Bone marrow (tissue), 2 donors: Measurements from ENCODE around the gene PBX1.
"Not testable (repeated sequence)": the region's sequence is repeated elsewhere in the genome, so short reads cannot be mapped to it uniquely, and the experiment has no call there.

Experiments
- DNase-seq, 2 donors: peaks; one replicate each; lab custom pipeline; 2025; lab: John Stamatoyannopoulos, UW

PBX1 gene

GRCh38 chr1:164558461-164559341 is at the start of gene PBX1:
Gene PBX1 (plus strand): TSS chr1:164559184.
- peak in 1 of 2 donors; percentile 66 for DNase-seq

- no peak for DNase-seq
These were observed 48.5 kb upstream of the PBX1 start for GRCh38 chr1:164510435-164510834.

GRCh38 chr1:164511001-164511705 is 47.8 kb upstream of the PBX1 start:
- DNase-seq: no peak

GRCh38 chr1:164515231-164515630 is 43.8 kb upstream of the PBX1 start:
- no peak for DNase-seq

GRCh38 chr1:164515711-164516331 is 43.2 kb upstream of the PBX1 start:
- no peak for DNase-seq

GRCh38 chr1:164516591-164516990 is 42.4 kb upstream of the PBX1 start:
- no peak for DNase-seq

- no peak for DNase-seq
These were observed 40.2 kb upstream of the PBX1 start for GRCh38 chr1:164518692-164519332.

GRCh38 chr1:164519426-164519825 is 39.6 kb upstream of the PBX1 start:
- DNase-seq: no peak

GRCh38 chr1:164524810-164525209 is 34.2 kb upstream of the PBX1 start:
- DNase-seq: no peak

GRCh38 chr1:164534863-164535610 is 23.9 kb upstream of the PBX1 start:
- no peak for DNase-seq

GRCh38 chr1:164552463-164552988 is 6.5 kb upstream of the PBX1 start:
- not testable (repeated sequence) for DNase-seq

GRCh38 chr1:164557270-164557669 is 1.7 kb upstream of the PBX1 start:
- no peak for DNase-seq

- DNase-seq: no peak
These were observed 513 bp downstream of the PBX1 start for GRCh38 chr1:164559342-164560051.

- no peak for DNase-seq
These were observed 1.1 kb downstream of the PBX1 start for GRCh38 chr1:164560121-164560541.

GRCh38 chr1:164560556-164560955 is 1.6 kb downstream of the PBX1 start:
- DNase-seq: no peak

GRCh38 chr1:164561007-164561406 is 2.0 kb downstream of the PBX1 start:
- DNase-seq: no peak

GRCh38 chr1:164561472-164561871 is 2.5 kb downstream of the PBX1 start:
- DNase-seq: no peak

- DNase-seq: no peak
These were observed 3.1 kb downstream of the PBX1 start for GRCh38 chr1:164562061-164562460.

GRCh38 chr1:164562511-164562910 is 3.5 kb downstream of the PBX1 start:
- DNase-seq: no peak

GRCh38 chr1:164562947-164563520 is 4.0 kb downstream of the PBX1 start:
- DNase-seq: no peak
